ENCODE data around the gene FOXP3.

FOXP3 gene

GRCh38 chrX:49257074-49257790 is 7.3 kb downstream of the FOXP3 start:
- H3K36me3 ChIP-seq (ENCODE audit: control insufficient read depth, insufficient read depth, low read length), result no peaks in the 10 kb centered on the region
- H3K4me1 ChIP-seq (ENCODE audit: control insufficient read depth, insufficient read depth, low read length), result no peaks in the 10 kb centered on the region

GRCh38 chrX:49256268-49256995 is 8.1 kb downstream of the FOXP3 start:
- Histone ChIP-seq H3K27me3 (ENCODE audit: control insufficient read depth, insufficient read depth, low read length) (no peaks in the 10 kb centered on the region), H3K9me3 (ENCODE audit: control insufficient read depth, low read length) (no peaks in the 10 kb centered on the region), H3K9ac (ENCODE audit: low read length) (no peak overlapping the region), H3K4me3 (ENCODE audit: low read length) (no peak overlapping the region), H3K4me1 (ENCODE audit: control insufficient read depth, insufficient read depth, low read length) (no peaks in the 10 kb centered on the region), H3K36me3 (ENCODE audit: control insufficient read depth, insufficient read depth, low read length) (no peaks in the 10 kb centered on the region)

More at GRCh38 chrX:49257074-49257790, 7.3 kb downstream of the FOXP3 start:
- no peaks in the 10 kb centered on the region for H3K27me3 ChIP-seq (ENCODE audit: control insufficient read depth, insufficient read depth, low read length)
- H3K9me3 ChIP-seq (ENCODE audit: control insufficient read depth, low read length), result no peaks in the 10 kb centered on the region
- H3K4me3 ChIP-seq (ENCODE audit: low read length), result no peak overlapping the region
- no peak overlapping the region for H3K9ac ChIP-seq (ENCODE audit: low read length)

- Histone ChIP-seq H3K4me1 (ENCODE audit: control insufficient read depth, insufficient read depth, low read length) (no peaks in the 10 kb centered on the region), H3K27me3 (ENCODE audit: control insufficient read depth, insufficient read depth, low read length) (no peaks in the 10 kb centered on the region), H3K9me3 (ENCODE audit: control insufficient read depth, low read length) (no peaks in the 10 kb centered on the region), H3K9ac (ENCODE audit: low read length) (no peak overlapping the region), H3K36me3 (ENCODE audit: control insufficient read depth, insufficient read depth, low read length) (no peaks in the 10 kb centered on the region), H3K4me3 (ENCODE audit: low read length) (no peak overlapping the region)
Measured at GRCh38 chrX:49254639-49255038, 9.9 kb downstream of the FOXP3 start.

- no peaks in the 10 kb centered on the region for H3K9me3 ChIP-seq (ENCODE audit: control insufficient read depth, low read length)
- no peaks in the 10 kb centered on the region for H3K36me3 ChIP-seq (ENCODE audit: control insufficient read depth, insufficient read depth, low read length)
Measured at GRCh38 chrX:49251325-49251724, 13.2 kb downstream of the FOXP3 start.

GRCh38 chrX:49250578-49250977 is 13.9 kb downstream of the FOXP3 start:
- H3K9ac ChIP-seq (ENCODE audit: low read length), result no peak overlapping the region
- H3K27me3 ChIP-seq (ENCODE audit: control insufficient read depth, insufficient read depth, low read length), result no peaks in the 10 kb centered on the region
- no peaks in the 10 kb centered on the region for H3K4me1 ChIP-seq (ENCODE audit: control insufficient read depth, insufficient read depth, low read length)
- no peak overlapping the region for H3K4me3 ChIP-seq (ENCODE audit: low read length)
- H3K9me3 ChIP-seq (ENCODE audit: control insufficient read depth, low read length), result no peaks in the 10 kb centered on the region
- no peaks in the 10 kb centered on the region for H3K36me3 ChIP-seq (ENCODE audit: control insufficient read depth, insufficient read depth, low read length)

More at GRCh38 chrX:49251325-49251724, 13.2 kb downstream of the FOXP3 start:
- no peaks in the 10 kb centered on the region for H3K27me3 ChIP-seq (ENCODE audit: control insufficient read depth, insufficient read depth, low read length)
- no peak overlapping the region for H3K9ac ChIP-seq (ENCODE audit: low read length)
- H3K4me1 ChIP-seq (ENCODE audit: control insufficient read depth, insufficient read depth, low read length), result no peaks in the 10 kb centered on the region
- no peak overlapping the region for H3K4me3 ChIP-seq (ENCODE audit: low read length)

GRCh38 chrX:49250066-49250465 is 14.4 kb downstream of the FOXP3 start:
- Histone ChIP-seq H3K9me3 (ENCODE audit: control insufficient read depth, low read length) (no peaks in the 10 kb centered on the region), H3K9ac (ENCODE audit: low read length) (no peak overlapping the region), H3K4me1 (ENCODE audit: control insufficient read depth, insufficient read depth, low read length) (no peaks in the 10 kb centered on the region), H3K36me3 (ENCODE audit: control insufficient read depth, insufficient read depth, low read length) (no peaks in the 10 kb centered on the region), H3K27me3 (ENCODE audit: control insufficient read depth, insufficient read depth, low read length) (no peaks in the 10 kb centered on the region), H3K4me3 (ENCODE audit: low read length) (no peak overlapping the region)

- Histone ChIP-seq H3K27me3 (ENCODE audit: control insufficient read depth, insufficient read depth, low read length) (no peaks in the 10 kb centered on the region), H3K9ac (ENCODE audit: low read length) (no peak overlapping the region), H3K4me1 (ENCODE audit: control insufficient read depth, insufficient read depth, low read length) (no peaks in the 10 kb centered on the region), H3K4me3 (ENCODE audit: low read length) (no peak overlapping the region), H3K36me3 (ENCODE audit: control insufficient read depth, insufficient read depth, low read length) (no peaks in the 10 kb centered on the region), H3K9me3 (ENCODE audit: control insufficient read depth, low read length) (no peaks in the 10 kb centered on the region)
Measured at GRCh38 chrX:49249616-49250015, 14.9 kb downstream of the FOXP3 start.

- Histone ChIP-seq H3K9ac (ENCODE audit: low read length) (no peak overlapping the region), H3K9me3 (ENCODE audit: control insufficient read depth, low read length) (no peaks in the 10 kb centered on the region), H3K27me3 (ENCODE audit: control insufficient read depth, insufficient read depth, low read length) (no peaks in the 10 kb centered on the region), H3K4me3 (ENCODE audit: low read length) (no peak overlapping the region), H3K36me3 (ENCODE audit: control insufficient read depth, insufficient read depth, low read length) (no peaks in the 10 kb centered on the region), H3K4me1 (ENCODE audit: control insufficient read depth, insufficient read depth, low read length) (no peaks in the 10 kb centered on the region)
Measured at GRCh38 chrX:49249071-49249470, 15.4 kb downstream of the FOXP3 start.

- H3K4me1 ChIP-seq (ENCODE audit: control insufficient read depth, insufficient read depth, low read length), result no peaks in the 10 kb centered on the region
- H3K9me3 ChIP-seq (ENCODE audit: control insufficient read depth, low read length), result no peaks in the 10 kb centered on the region
- no peak overlapping the region for H3K9ac ChIP-seq (ENCODE audit: low read length)
- H3K27me3 ChIP-seq (ENCODE audit: control insufficient read depth, insufficient read depth, low read length), result no peaks in the 10 kb centered on the region
- H3K4me3 ChIP-seq (ENCODE audit: low read length), result no peak overlapping the region
- no peaks in the 10 kb centered on the region for H3K36me3 ChIP-seq (ENCODE audit: control insufficient read depth, insufficient read depth, low read length)
Measured at GRCh38 chrX:49247916-49248811, 16.3 kb downstream of the FOXP3 start.

GRCh38 chrX:49247346-49247745 is 17.2 kb downstream of the FOXP3 start:
- Histone ChIP-seq H3K36me3 (ENCODE audit: control insufficient read depth, insufficient read depth, low read length) (no peaks in the 10 kb centered on the region), H3K27me3 (ENCODE audit: control insufficient read depth, insufficient read depth, low read length) (no peaks in the 10 kb centered on the region), H3K4me1 (ENCODE audit: control insufficient read depth, insufficient read depth, low read length) (no peaks in the 10 kb centered on the region), H3K9me3 (ENCODE audit: control insufficient read depth, low read length) (no peaks in the 10 kb centered on the region), H3K9ac (ENCODE audit: low read length) (no peak overlapping the region), H3K4me3 (ENCODE audit: low read length) (no peak overlapping the region)

GRCh38 chrX:49246541-49246940 is 18.0 kb downstream of the FOXP3 start:
- no peaks in the 10 kb centered on the region for H3K9me3 ChIP-seq (ENCODE audit: control insufficient read depth, low read length)
- no peaks in the 10 kb centered on the region for H3K4me1 ChIP-seq (ENCODE audit: control insufficient read depth, insufficient read depth, low read length)
- H3K36me3 ChIP-seq (ENCODE audit: control insufficient read depth, insufficient read depth, low read length), result no peaks in the 10 kb centered on the region
- no peak overlapping the region for H3K9ac ChIP-seq (ENCODE audit: low read length)
- H3K4me3 ChIP-seq (ENCODE audit: low read length), result no peak overlapping the region
- no peaks in the 10 kb centered on the region for H3K27me3 ChIP-seq (ENCODE audit: control insufficient read depth, insufficient read depth, low read length)

GRCh38 chrX:49244207-49244606 is 20.3 kb downstream of the FOXP3 start:
- H3K9ac ChIP-seq (ENCODE audit: low read length), result no peak overlapping the region
- H3K4me1 ChIP-seq (ENCODE audit: control insufficient read depth, insufficient read depth, low read length), result no peaks in the 10 kb centered on the region
- H3K27me3 ChIP-seq (ENCODE audit: control insufficient read depth, insufficient read depth, low read length), result no peaks in the 10 kb centered on the region
- no peaks in the 10 kb centered on the region for H3K9me3 ChIP-seq (ENCODE audit: control insufficient read depth, low read length)
- H3K36me3 ChIP-seq (ENCODE audit: control insufficient read depth, insufficient read depth, low read length), result no peaks in the 10 kb centered on the region
- no peak overlapping the region for H3K4me3 ChIP-seq (ENCODE audit: low read length)
